HG03575 (cell line): Measurements from ENCODE around the gene ZNF44.

Experiments used
- ATAC-seq: cut with Tn5 transposase; IDR thresholded peaks from one replicate; pipeline ENCODE4 v1.9.1; 2021; ENCODE audit not compliant: unreplicated experiment, insufficient number of reproducible peaks, low FRiP score; ENCODE audit errors: extremely low read depth

Gene ZNF44

GRCh38 chr19:12270854-12271253 is 23.8 kb downstream of the ZNF44 start:
- ATAC-seq: no peak

DNA sequence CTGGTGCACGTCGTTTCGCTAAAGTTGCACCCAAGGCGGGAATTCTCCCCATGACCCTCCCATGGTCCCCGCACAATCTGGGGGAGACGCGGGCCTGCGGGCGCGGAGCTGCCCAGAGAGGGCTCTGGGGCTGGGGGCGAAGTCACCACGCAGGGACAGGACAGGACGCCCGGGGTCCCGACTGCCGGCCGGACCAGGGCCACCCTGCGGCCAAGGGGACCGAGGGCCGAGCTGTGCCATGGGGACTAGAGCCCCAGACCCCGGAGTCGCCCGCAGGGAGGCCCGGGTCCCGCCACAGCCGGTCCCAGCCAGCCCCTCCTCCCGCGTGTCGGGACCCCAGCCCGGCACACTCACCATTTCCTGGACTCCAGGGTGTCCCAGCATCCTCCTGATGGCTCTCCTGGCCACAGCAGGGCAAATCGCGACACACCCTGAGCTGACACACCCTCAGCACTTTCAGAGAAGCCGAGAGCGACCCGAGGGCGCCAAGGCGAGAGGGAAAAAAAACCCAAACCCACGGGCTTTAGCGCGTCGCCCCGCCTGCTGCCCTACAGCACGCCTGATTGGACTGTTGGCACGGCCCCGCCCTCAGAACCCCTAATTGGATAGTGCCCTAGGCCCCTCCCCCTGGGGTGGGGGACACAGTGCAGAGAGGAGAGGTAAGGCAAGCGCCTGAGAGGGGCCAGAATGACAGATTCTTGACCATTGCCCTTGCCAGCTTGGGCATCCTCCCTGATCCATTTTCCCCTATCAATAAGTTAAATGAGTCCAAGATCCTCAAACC is 28.6 kb downstream of the ZNF44 start:
- ATAC-seq: no peak

DNA sequence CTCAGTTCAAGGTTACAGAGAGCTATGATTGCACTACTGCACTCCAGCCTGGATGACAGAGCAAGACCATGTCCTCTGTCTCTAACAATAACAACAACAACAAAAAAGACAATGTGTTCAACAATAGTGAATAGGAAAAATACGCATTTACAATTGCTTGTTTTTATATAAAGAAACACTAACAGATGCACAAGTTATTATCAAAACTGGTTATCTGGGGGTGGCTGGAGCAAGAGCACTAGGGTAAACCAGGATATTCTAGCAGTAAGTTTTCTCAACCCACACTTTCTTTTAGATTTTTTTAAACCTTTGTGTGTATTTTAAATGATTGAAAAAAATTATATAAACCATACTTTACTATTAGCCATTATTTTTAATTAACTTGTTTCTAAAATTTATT is 33.1 kb downstream of the ZNF44 start:
- ATAC-seq: no peak

DNA sequence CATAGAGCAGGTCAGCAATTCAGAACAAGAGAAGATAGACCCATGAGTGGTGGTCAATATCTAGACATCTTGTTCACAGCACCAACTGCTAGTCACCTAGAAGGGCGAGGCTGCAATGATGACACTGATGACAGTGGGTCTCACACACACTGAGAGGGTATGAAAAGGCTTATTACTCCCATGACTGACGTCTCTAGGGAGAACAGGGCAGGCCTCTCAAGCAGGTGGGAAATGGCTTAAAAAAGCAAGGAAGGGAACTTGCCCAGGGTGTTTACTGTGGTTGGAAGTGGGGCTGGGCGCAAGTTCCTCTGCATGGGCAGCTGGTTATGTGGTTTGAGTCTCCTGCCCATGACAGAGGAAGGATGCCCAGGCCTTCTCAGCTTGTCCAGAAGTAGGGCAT is 33.8 kb downstream of the ZNF44 start:
- no peak for ATAC-seq

DNA sequence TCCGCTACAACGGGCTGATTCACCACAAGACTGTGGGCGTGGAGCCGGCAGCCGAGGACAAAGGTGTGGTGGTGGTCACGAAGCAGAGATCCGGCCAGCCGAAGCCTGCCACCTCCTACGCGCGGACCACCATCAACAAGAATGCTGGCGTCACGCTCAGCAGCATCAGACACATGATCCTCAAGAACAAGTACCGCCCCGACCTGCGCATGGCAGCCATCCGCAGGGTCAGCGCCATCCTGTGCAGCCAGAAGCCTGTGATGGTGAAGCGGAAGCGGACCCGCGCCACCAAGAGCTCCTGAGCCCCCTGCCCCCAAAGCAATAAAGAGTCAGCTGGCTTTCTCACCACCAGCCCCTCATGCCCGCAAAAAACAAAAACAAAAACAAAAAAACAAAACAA is 34.4 kb downstream of the ZNF44 start:
- ATAC-seq: no peak

- ATAC-seq: no peak
These were observed 39.3 kb downstream of the ZNF44 start for GRCh38 chr19:12255372-12255771.

- no peak for ATAC-seq
These were observed 47.0 kb downstream of the ZNF44 start for GRCh38 chr19:12247644-12248222.

DNA sequence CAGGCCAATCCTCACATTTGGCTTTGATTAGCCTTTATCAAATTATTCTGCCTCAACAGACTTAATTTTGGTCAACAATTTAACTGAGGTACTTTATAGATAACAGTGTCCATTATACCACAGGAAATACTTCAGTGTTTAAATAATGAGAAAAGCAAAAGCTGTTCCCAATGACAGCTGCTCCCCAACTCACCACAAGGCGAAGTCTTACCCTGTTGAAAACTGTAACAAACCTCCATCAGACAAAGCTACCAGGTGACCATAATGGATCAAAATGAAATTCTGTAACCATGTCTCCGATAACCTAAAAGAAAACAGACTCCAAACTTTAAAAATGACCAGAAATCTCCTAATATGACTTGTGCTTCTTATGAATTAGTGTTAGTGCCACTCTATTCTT is 50.3 kb downstream of the ZNF44 start:
- no peak for ATAC-seq

GRCh38 chr19:12237143-12237839 is 57.4 kb downstream of the ZNF44 start:
- ATAC-seq: no peak

DNA sequence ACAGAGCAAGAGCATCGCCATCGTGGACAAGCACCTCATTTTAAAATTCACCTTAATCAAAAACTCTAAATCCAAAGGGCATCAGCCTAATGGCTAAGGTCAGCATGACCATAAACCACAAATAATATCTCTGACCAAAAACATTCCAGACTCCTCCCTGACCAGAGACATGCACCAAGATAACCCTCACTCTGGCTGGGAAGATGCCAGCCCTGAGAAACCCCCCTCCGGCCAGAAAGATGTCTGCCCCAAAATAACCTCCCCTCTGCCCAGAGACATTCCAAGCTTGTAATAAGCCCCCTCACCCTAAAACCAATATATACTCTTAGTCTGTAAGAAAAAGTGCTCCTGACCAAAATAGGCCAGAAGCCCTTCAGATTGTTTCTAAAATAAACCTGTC is 61.7 kb downstream of the ZNF44 start:
- no peak for ATAC-seq

- ATAC-seq: no peak
These were observed 63.6 kb downstream of the ZNF44 start for GRCh38 chr19:12230751-12231733.

- ATAC-seq: no peak
These were observed 64.7 kb downstream of the ZNF44 start for GRCh38 chr19:12229990-12230389.

DNA sequence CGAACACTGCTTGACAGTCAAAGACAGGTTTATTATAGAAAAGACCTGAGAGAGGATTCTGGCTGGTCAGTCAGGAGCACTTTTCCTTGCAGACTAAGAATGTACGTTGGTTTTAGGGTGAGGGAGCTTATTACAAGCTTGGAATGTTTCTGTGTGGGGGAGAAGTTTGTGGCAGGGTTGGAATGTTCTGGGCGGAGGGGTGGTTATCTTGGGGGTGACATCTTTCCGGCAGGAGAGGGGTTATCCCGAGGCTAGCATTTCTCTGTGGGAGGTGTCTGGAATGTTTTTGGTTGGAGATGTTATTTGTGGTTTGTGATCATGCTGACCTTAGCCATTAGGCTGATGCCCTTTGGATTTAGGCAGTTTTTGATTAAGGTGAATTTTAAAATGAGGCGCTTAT is 70.0 kb downstream of the ZNF44 start:
- ATAC-seq: no peak

DNA sequence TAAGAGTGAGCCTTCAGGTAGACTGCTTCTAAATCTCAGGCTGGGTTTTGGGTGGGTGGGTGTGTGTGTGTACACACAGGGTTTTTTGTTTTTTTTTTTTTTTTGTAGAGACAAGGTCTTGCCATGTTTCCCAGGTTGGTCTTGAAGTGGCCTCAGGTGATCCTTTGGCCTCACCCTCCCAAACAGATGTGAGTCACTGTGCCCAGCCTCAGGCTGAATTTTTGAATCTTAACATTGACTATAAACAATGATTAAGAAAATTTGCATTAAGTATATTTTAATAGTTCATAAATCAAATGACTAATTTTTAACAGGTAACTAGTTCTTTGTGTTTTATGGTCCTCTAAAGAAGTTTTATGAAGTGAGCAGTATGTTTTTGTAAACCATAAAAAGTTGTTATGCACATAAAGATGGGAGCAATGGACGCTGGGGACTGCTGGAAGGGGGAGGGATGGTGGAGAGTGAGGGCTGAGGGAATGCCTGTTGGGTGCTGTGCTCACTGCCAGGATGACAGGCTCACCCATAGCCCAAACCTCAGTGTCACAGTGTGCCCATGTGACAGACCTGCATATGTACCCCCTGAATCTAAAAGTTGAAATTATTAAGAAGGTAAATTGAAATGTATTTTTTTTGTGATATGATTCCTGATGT is 71.6 kb downstream of the ZNF44 start:
- no peak for ATAC-seq
